ENCODE measurements around the gene SMIM38. TPM values are rescaled to one million over a fixed set of nuclear protein-coding genes. Genes with fewer than 3 reads are reported as not detected.

Gene SMIM38
- total RNA-seq, 1 experiment from 2014 or later = 0.54 TPM

DNA sequence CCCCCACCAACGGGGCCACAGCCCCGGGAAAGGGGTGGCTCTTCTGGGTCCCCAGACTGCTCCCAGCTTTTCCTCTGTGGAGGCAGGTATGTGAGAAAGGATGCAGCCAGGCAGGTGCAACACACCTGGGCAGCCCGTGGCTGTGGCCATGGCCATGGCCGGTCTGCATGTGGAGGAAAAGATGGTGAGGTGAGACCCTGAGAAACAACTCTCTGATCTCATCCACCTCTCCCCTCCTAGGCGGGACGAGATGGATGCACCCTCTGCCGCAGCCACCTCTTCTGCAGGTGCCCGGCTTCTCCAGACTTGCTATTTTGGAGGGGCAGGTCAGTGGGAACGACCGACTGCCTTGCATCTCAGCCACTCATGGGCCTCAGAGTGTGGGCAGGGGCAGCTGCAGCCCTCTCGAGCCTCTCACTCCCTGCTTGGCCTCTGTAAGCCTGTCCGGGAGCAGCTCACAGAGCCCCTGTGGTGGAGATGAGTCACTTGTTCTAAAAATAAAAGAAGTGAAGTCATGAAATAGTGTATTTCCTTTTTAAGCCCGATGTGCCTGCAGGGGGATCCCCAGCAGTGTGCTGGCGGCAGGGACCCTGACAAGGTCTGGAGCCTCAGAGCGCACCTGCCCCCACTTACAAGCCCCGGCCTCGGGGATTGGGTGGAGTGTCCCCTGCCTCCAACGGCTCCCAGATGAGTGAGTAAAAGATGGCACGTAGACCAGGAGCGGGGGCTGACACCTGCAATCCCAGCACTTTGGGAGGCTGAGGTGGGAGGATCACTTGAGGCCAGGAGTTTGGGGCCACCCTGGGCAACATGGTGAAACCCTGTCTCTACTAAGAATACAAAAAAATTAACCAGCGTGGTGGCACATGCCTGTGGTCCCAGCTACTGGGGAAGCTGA lies 10.7 kb downstream of the SMIM38 start:
- peak overlapping the region; percentile 42 for H3K9ac ChIP-seq (ENCODE audit: low read length)
- no peaks in the 10 kb centered on the region for H3K36me3 ChIP-seq (ENCODE audit: control insufficient read depth in 1 of 2, insufficient read depth in 2 of 2, low read length in 2 of 2)
- H3K9me3 ChIP-seq (ENCODE audit: control insufficient read depth in 1 of 2, insufficient read depth in 1 of 2, low read depth in 1 of 2, low read length in 2 of 2) = no peaks in the 10 kb centered on the region; a peak in 1 of 4 replicates
- CTCF ChIA-PET = interaction anchor here (1.1 kb wide), 1 partner anchor 35 kb away, joined by 3 read pairs; no protein-coding TSS in a partner anchor
- intact Hi-C loops (cut with micrococcal nuclease) = no loop called here
- no peaks in the 10 kb centered on the region for H4K20me1 ChIP-seq (ENCODE audit: insufficient read depth)
- POLR2A ChIA-PET = interaction anchor here (1.5 kb wide), 1 partner anchor 128 kb away, joined by 3 read pairs; the partner anchor contains the start of gene MYEOV
- H3K79me2 ChIP-seq (ENCODE audit: insufficient read depth, low read length) = no peaks in the 10 kb centered on the region
- H3K4me1 ChIP-seq (ENCODE audit: control insufficient read depth in 1 of 2, insufficient read depth in 2 of 2, low read length in 2 of 2) = peaks cover 17 to 27% of the 10 kb centered on the region in 2 experiments
- TF ChIP-seq POLR2AphosphoS5 (IDR thresholded peaks at IDR 0.05; ENCODE audit: low read depth, low read length) (no peak), ZNF274 (IDR thresholded peaks at IDR 0.05; ENCODE audit: low read depth, low read length) (no peak), RAD21 (IDR thresholded peaks at IDR 0.05; ENCODE audit: low read depth) (peak; percentile 39; the same call in 1 of the 2 replicates), EZH2 (IDR thresholded peaks at IDR 0.05) (no peak), SRF (IDR thresholded peaks at IDR 0.05; ENCODE audit: low read depth) (peak; percentile 83), JUND (IDR thresholded peaks at IDR 0.05) (peak; percentile 78), FOSL1 (IDR thresholded peaks at IDR 0.05; ENCODE audit: low read depth) (peak; percentile 75)
- TF ChIP-seq, protein P1, sequence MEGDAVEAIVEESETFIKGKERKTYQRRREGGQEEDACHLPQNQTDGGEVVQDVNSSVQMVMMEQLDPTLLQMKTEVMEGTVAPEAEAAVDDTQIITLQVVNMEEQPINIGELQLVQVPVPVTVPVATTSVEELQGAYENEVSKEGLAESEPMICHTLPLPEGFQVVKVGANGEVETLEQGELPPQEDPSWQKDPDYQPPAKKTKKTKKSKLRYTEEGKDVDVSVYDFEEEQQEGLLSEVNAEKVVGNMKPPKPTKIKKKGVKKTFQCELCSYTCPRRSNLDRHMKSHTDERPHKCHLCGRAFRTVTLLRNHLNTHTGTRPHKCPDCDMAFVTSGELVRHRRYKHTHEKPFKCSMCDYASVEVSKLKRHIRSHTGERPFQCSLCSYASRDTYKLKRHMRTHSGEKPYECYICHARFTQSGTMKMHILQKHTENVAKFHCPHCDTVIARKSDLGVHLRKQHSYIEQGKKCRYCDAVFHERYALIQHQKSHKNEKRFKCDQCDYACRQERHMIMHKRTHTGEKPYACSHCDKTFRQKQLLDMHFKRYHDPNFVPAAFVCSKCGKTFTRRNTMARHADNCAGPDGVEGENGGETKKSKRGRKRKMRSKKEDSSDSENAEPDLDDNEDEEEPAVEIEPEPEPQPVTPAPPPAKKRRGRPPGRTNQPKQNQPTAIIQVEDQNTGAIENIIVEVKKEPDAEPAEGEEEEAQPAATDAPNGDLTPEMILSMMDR (IDR thresholded peaks at IDR 0.05 in 2 of 3, conservative IDR thresholded peaks at IDR 0.05 in 1 of 3; ENCODE audit: borderline replicate concordance in 1 of 3, insufficient read depth in 1 of 3, low read depth in 2 of 3, low read length in 2 of 3) = no peak
- peak overlapping the region; percentile 2; the same call in 1 of the 2 replicates for H3K27ac ChIP-seq (ENCODE audit: low read depth, low read length)
- no peaks in the 10 kb centered on the region for H3K27me3 ChIP-seq (ENCODE audit: insufficient read depth, low read length)
- peak overlapping the region; percentile 13 to 50 for H3K4me3 ChIP-seq (replicated peaks in 1 of 2; ENCODE audit: low read depth in 1 of 2, low read length in 2 of 2)
- peak overlapping the region; percentile 83 for H3K4me2 ChIP-seq (ENCODE audit: low read length)
- H2AFZ ChIP-seq (ENCODE audit: low read depth, low read length, poor library complexity, severe bottlenecking) = no peak overlapping the region
- H3K9me2 ChIP-seq (ENCODE audit: insufficient read depth) = 0 out of 2 replicates have a peak, but pooled peaks cover 2% of the 10 kb centered on the region
- peak; percentile 87 for ATAC-seq
- peak; percentile 35 for DNase-seq (ENCODE audit: low read depth, low spot score)
- no TSS peak for BruUV-seq (replicated peaks)
- RAD21 ChIA-PET (ENCODE audit: low non-redundant PET in 1 of 2, low total read pairs in 2 of 2, uncharacterized antibody in 2 of 2, unreplicated experiment in 2 of 2) = interaction anchor here in 1 of 2 experiments (1.4 kb wide), 1 partner anchor 35 kb away, joined by 5 read pairs; no protein-coding TSS in a partner anchor
